Caki2 (cell line): ENCODE measurements around the gene PARP15. TPM values are rescaled to one million over a fixed set of nuclear protein-coding genes. Genes with fewer than 3 reads are reported as not detected.
A peak's percentile ranks its signal among the peaks of the same experiment; 100 is the strongest.
"Not testable (repeated sequence)": the region's sequence is repeated elsewhere in the genome, so short reads cannot be mapped to it uniquely, and the experiment has no call there.

Experiments
- DNase-seq: peaks from one replicate; pipeline ENCODE4 v3.0.0-alpha.2; 2015; ENCODE audit warnings: low read depth
- in situ Hi-C: cut with HindIII; loops from 2 replicates; pipeline ENCODE4 v1.10.0; 2016; ENCODE audit warnings: low sequenced_read_pairs, low pct_unique_long_range_greater_than_20kb, mixed read lengths
- total RNA-seq: library from RNA; depleted of rRNA; stranded (reverse); fragments of >200 nt; shearing (Covaris generic); gene quantifications from 2 replicates; pipeline ENCODE4 v1.2.3, GENCODE V29; 2014; ENCODE audit warnings: low replicate concordance

Gene PARP15
- total RNA-seq, 1 experiment from 2014 or later: not detected

- in situ Hi-C loops: no loop called here
- DNase-seq: no peak
Measured at GRCh38 chr3:122646146-122646988, 68.9 kb downstream of the PARP15 start.

- in situ Hi-C loops, DNase-seq: not testable (repeated sequence)
Measured at GRCh38 chr3:122651233-122651907, 73.9 kb downstream of the PARP15 start.

- DNase-seq, in situ Hi-C loops: not testable (repeated sequence)
Measured at GRCh38 chr3:122651962-122652361, 74.5 kb downstream of the PARP15 start.

- in situ Hi-C loops: not testable (repeated sequence)
Measured at GRCh38 chr3:122658336-122658735, 80.9 kb downstream of the PARP15 start.

GRCh38 chr3:122660297-122660974, 83.0 kb downstream of the PARP15 start:
- no peak for DNase-seq
- in situ Hi-C loops: no loop called here

More at GRCh38 chr3:122658336-122658735, 80.9 kb downstream of the PARP15 start:
- not testable (repeated sequence) for DNase-seq

- DNase-seq: no peak
- in situ Hi-C loops: no loop called here
Measured at GRCh38 chr3:122661633-122662032, 84.2 kb downstream of the PARP15 start.

GRCh38 chr3:122662505-122662904, 85.1 kb downstream of the PARP15 start:
- no peak for DNase-seq
- in situ Hi-C loops: no loop called here

GRCh38 chr3:122665226-122665786, 87.9 kb downstream of the PARP15 start:
- in situ Hi-C loops: no loop called here
- no peak for DNase-seq

GRCh38 chr3:122665881-122666280, 88.4 kb downstream of the PARP15 start:
- in situ Hi-C loops: no loop called here

GRCh38 chr3:122668930-122669730, 91.7 kb downstream of the PARP15 start:
- peak; percentile 31 for DNase-seq
- in situ Hi-C loops: no loop called here

More at GRCh38 chr3:122665881-122666280, 88.4 kb downstream of the PARP15 start:
- DNase-seq: no peak

- in situ Hi-C loops: no loop called here
- no peak for DNase-seq
Measured at GRCh38 chr3:122671553-122671952, 94.1 kb downstream of the PARP15 start.

- no peak for DNase-seq
- in situ Hi-C loops: no loop called here
Measured at GRCh38 chr3:122674339-122674738, 96.9 kb downstream of the PARP15 start.

- in situ Hi-C loops: no loop called here
Measured at GRCh38 chr3:122676759-122677158, 99.3 kb downstream of the PARP15 start.

GRCh38 chr3:122677216-122677615, 99.8 kb downstream of the PARP15 start:
- DNase-seq: no peak
- in situ Hi-C loops: no loop called here

More at GRCh38 chr3:122676759-122677158, 99.3 kb downstream of the PARP15 start:
- DNase-seq: no peak

GRCh38 chr3:122678506-122678905, 101.1 kb downstream of the PARP15 start:
- in situ Hi-C loops: no loop called here

GRCh38 chr3:122679085-122679881, 101.8 kb downstream of the PARP15 start:
- in situ Hi-C loops: no loop called here
- peak; percentile 76 for DNase-seq

More at GRCh38 chr3:122678506-122678905, 101.1 kb downstream of the PARP15 start:
- no peak for DNase-seq

- in situ Hi-C loops: no loop called here
- DNase-seq: no peak
Measured at GRCh38 chr3:122679882-122680474, 102.5 kb downstream of the PARP15 start.
